IMR-90 (cell line): ENCODE measurements around the gene ME3. TPM values are rescaled to one million over a fixed set of nuclear protein-coding genes. Genes with fewer than 3 reads are reported as not detected.

Experiments used
- ATAC-seq: fragments of 200-7000 bp; cut with Tn5 transposase; 2 replicates; pipeline ENCODE4 v1.9.1; 2020; ENCODE audit warnings: low read depth, mild to moderate bottlenecking, moderate library complexity
- BruUV-seq: library from RNA; stranded (reverse); fragments of 400-500 nt; replicated peaks from 2 replicates; lab custom pipeline; 2021; lab: Mats Ljungman, UMichigan
- CTCF ChIA-PET: fragments of 300-600 bp; formaldehyde crosslinking; extraction: SDS; loops from one replicate; lab custom pipeline; 2021; ENCODE audit warnings: antibody characterized with exemption; lab: Yijun Ruan, JAX
- POLR2A ChIA-PET: fragments of 300-600 bp; sonication (Branson Sonifier 250); formaldehyde crosslinking; loops from one replicate; lab custom pipeline; 2022; ENCODE audit warnings: antibody characterized with exemption; ENCODE audit not compliant: unreplicated experiment; lab: Charles Lee
- DNase-seq: peaks from one replicate; pipeline ENCODE4 v3.0.0; 2013
- H2AFZ ChIP-seq: replicated peaks from 2 replicates; pipeline ENCODE3; 2013; ENCODE audit warnings: low read length, mild to moderate bottlenecking; ENCODE audit not compliant: poor library complexity
- H2AK5ac ChIP-seq: 2 replicates; pipeline ENCODE4 v1.6.1; 2013; ENCODE audit warnings: low read depth, low read length, inconsistent platforms
- H2AK9ac ChIP-seq: replicated peaks from 2 replicates; pipeline ENCODE3; 2013; ENCODE audit warnings: mild to moderate bottlenecking, low read depth, low read length, moderate library complexity; ENCODE audit not compliant: poor library complexity
- H2BK120ac ChIP-seq: 2 replicates; pipeline ENCODE4 v1.6.1; 2013; ENCODE audit warnings: low read depth, low read length, inconsistent platforms
- H2BK15ac ChIP-seq: 3 replicates; pipeline ENCODE4 v1.6.1; 2013; ENCODE audit warnings: low read depth, low read length, inconsistent platforms
- H2BK20ac ChIP-seq: 2 replicates; pipeline ENCODE4 v1.6.1; 2013; ENCODE audit warnings: low read depth, mild to moderate bottlenecking, inconsistent platforms, low read length, moderate library complexity
- H2BK5ac ChIP-seq: 2 replicates; pipeline ENCODE4 v1.6.1; 2013; ENCODE audit warnings: mild to moderate bottlenecking, low read depth, low read length, inconsistent platforms; ENCODE audit not compliant: poor library complexity, severe bottlenecking
- H3K14ac ChIP-seq: replicated peaks from 2 replicates; pipeline ENCODE4 v1.6.1; 2013; ENCODE audit warnings: low read depth, low read length, inconsistent platforms
- H3K18ac ChIP-seq: 2 replicates; pipeline ENCODE4 v1.6.1; 2013; ENCODE audit warnings: low read depth, low read length, control low read depth
- H3K23ac ChIP-seq: 2 replicates; pipeline ENCODE4 v1.6.1; 2013; ENCODE audit warnings: low read depth, low read length, inconsistent platforms
- H3K27ac ChIP-seq: 2 replicates; pipeline ENCODE4 v1.5.1; 2013; ENCODE audit warnings: mild to moderate bottlenecking, control low read depth, low read length; ENCODE audit not compliant: insufficient read depth
- H3K27me3 ChIP-seq: 2 replicates; pipeline ENCODE4 v1.6.1; 2013; ENCODE audit warnings: low read length; ENCODE audit not compliant: control insufficient read depth, insufficient read depth
- H3K36me3 ChIP-seq: 2 replicates; pipeline ENCODE4 v1.6.1; 2013; ENCODE audit warnings: low read length, mixed read lengths; ENCODE audit not compliant: control insufficient read depth, insufficient read depth
- H3K4ac ChIP-seq: 2 replicates; pipeline ENCODE4 v1.6.1; 2013; ENCODE audit warnings: low read depth, low read length, inconsistent platforms
- H3K4me1 ChIP-seq: 2 replicates; pipeline ENCODE4 v1.6.1; 2013; ENCODE audit warnings: low read length, mixed read lengths; ENCODE audit not compliant: control insufficient read depth, insufficient read depth
- H3K4me2 ChIP-seq: 2 replicates; pipeline ENCODE4 v1.6.1; 2013; ENCODE audit warnings: low read depth, mild to moderate bottlenecking, control low read depth, low read length, moderate library complexity
- H3K4me3 ChIP-seq: 2 replicates; pipeline ENCODE4 v1.5.1; 2013; ENCODE audit warnings: low read depth, mild to moderate bottlenecking, control low read depth, low read length, moderate library complexity; ENCODE audit not compliant: insufficient read depth
- H3K56ac ChIP-seq: 2 replicates; pipeline ENCODE4 v1.6.1; 2013; ENCODE audit warnings: low read length, inconsistent platforms; ENCODE audit not compliant: insufficient read depth; ENCODE audit errors: extremely low read depth
- H3K79me1 ChIP-seq, 2 experiments: 2 replicates each; pipeline ENCODE4 v1.6.1; 2013; ENCODE audit warnings: low read length in 2 of 2, inconsistent platforms in 1 of 2, low read depth in 1 of 2
- H3K9ac ChIP-seq: 2 replicates; pipeline ENCODE4 v1.6.1; 2013; ENCODE audit warnings: low read depth, low read length, control low read depth
- H3K9me1 ChIP-seq: 2 replicates; pipeline ENCODE4 v1.6.1; 2013; ENCODE audit warnings: low read length, inconsistent platforms; ENCODE audit not compliant: insufficient read depth
- H3K9me3 ChIP-seq: 2 replicates; pipeline ENCODE4 v1.6.1; 2013; ENCODE audit warnings: low read length; ENCODE audit not compliant: control insufficient read depth, insufficient read depth
- H4K20me1 ChIP-seq: 2 replicates; pipeline ENCODE4 v1.6.1; 2013; ENCODE audit warnings: low read length, inconsistent platforms; ENCODE audit not compliant: insufficient read depth
- H4K5ac ChIP-seq: 2 replicates; pipeline ENCODE4 v1.6.1; 2013; ENCODE audit warnings: mild to moderate bottlenecking, low read depth, low read length, control low read depth
- H4K8ac ChIP-seq, 2 experiments: 2 replicates each; pipeline ENCODE4 v1.6.1; 2013; ENCODE audit warnings: low read depth in 2 of 2, low read length in 2 of 2, control low read depth in 1 of 2, inconsistent platforms in 1 of 2
- H4K91ac ChIP-seq: 2 replicates; pipeline ENCODE4 v1.6.1; 2013; ENCODE audit warnings: low read depth, low read length, inconsistent platforms; ENCODE audit not compliant: insufficient read depth
- BHLHE40 ChIP-seq: fragments of 150-350 bp; IDR thresholded peaks from 2 replicates; pipeline ENCODE4 v1.6.1; 2016; ENCODE audit warnings: mild to moderate bottlenecking, low read depth, low read length
- CEBPB ChIP-seq: IDR thresholded peaks from 2 replicates; pipeline ENCODE4 v1.6.1; 2012; ENCODE audit warnings: low read depth, low read length, improper control_type of control experiment
- CHD1 ChIP-seq: IDR thresholded peaks from 2 replicates; pipeline ENCODE4 v1.6.1; 2012; ENCODE audit warnings: low read depth, low read length, improper control_type of control experiment
- CTCF ChIP-seq: conservative IDR thresholded peaks from 2 replicates; pipeline ENCODE4 v1.5.1; 2012; ENCODE audit warnings: mild to moderate bottlenecking, low read depth, low read length, improper control_type of control experiment
- ELK1 ChIP-seq: fragments of 150-350 bp; IDR thresholded peaks from 2 replicates; pipeline ENCODE4 v1.6.1; 2016; ENCODE audit warnings: low read depth, mild to moderate bottlenecking, low read length, moderate library complexity, borderline replicate concordance
- FOS ChIP-seq: fragments of 150-350 bp; IDR thresholded peaks from 2 replicates; pipeline ENCODE4 v1.6.1; 2016; ENCODE audit warnings: low read depth, low read length
- MAZ ChIP-seq: IDR thresholded peaks from 2 replicates; pipeline ENCODE4 v1.6.1; 2012; ENCODE audit warnings: low read depth, mild to moderate bottlenecking, low read length, improper control_type of control experiment, moderate library complexity, borderline replicate concordance
- RAD21 ChIP-seq: IDR thresholded peaks from 2 replicates; pipeline ENCODE4 v1.6.1; 2012; ENCODE audit warnings: low read length, improper control_type of control experiment
- RCOR1 ChIP-seq: IDR thresholded peaks from 2 replicates; pipeline ENCODE4 v1.6.1; 2012; ENCODE audit warnings: mild to moderate bottlenecking, low read length, improper control_type of control experiment; ENCODE audit not compliant: insufficient replicate concordance
- RFX5 ChIP-seq: IDR thresholded peaks from 2 replicates; pipeline ENCODE4 v1.8.0; 2012; ENCODE audit warnings: low read depth, mild to moderate bottlenecking, low read length, moderate library complexity
- USF2 ChIP-seq: fragments of 150-350 bp; IDR thresholded peaks from 2 replicates; pipeline ENCODE4 v1.6.1; 2017; ENCODE audit warnings: mild to moderate bottlenecking, antibody characterized with exemption, low read length, low read depth
- WGBS, 2 experiments: methylation state at CpG; one replicate each; pipeline versions ENCODE4 v1.1.5 to v1.1.7; 2013; ENCODE audit warnings: missing lambda C conversion rate in 2 of 2; ENCODE audit not compliant: insufficient read length in 1 of 2; ENCODE audit errors: extremely low coverage in 2 of 2; 5-methylcytosine and 5-hydroxymethylcytosine counted together
- dilution Hi-C: fragments of 300-500 bp; cut with HindIII; formaldehyde crosslinking; loops from one replicate; pipeline ENCODE4 v1.14.3; 2018; ENCODE audit warnings: low sequenced_read_pairs; ENCODE audit not compliant: unreplicated experiment
- in situ Hi-C: fragments of 300-500 bp; cut with MboI; formaldehyde crosslinking; loops from 3 replicates; pipeline ENCODE4 v1.14.3; 2019; ENCODE audit warnings: low sequenced_read_pairs, inconsistent platforms, mixed read lengths
- intact Hi-C: fragments of 100-400 bp; cut with micrococcal nuclease; formaldehyde crosslinking; loops from 2 replicates; pipeline ENCODE4 v1.10.0; 2022
- polyA plus RNA-seq, 3 experiments: library from polyadenylated mRNA; depleted of rRNA; stranded (reverse); fragments of >200 nt; gene quantifications; 2 replicates each; pipeline ENCODE4 v1.2.3, GENCODE V29; 2012; ENCODE audit warnings: low replicate concordance in 1 of 3
- total RNA-seq: library from RNA; depleted of rRNA; stranded (reverse); fragments of >200 nt; gene quantifications from 2 replicates; pipeline ENCODE4 v1.2.3, GENCODE V29; 2012

ME3 gene
- total and polyA plus RNA-seq, 2 of the 4 experiments (the other 2 are of a cell fraction), result 7.8 to 9.0 TPM

GRCh38 chr11:86641537-86642261 is 30.7 kb downstream of the ME3 start:
- Histone ChIP-seq H4K20me1 (no peaks in the 10 kb centered on the region), H3K27ac (no peak overlapping the region), H3K18ac (no peak overlapping the region), H3K4me2 (no peak overlapping the region), H2BK20ac (no peak overlapping the region), H3K36me3 (no peaks in the 10 kb centered on the region), H3K56ac (no peak overlapping the region), H2BK5ac (no peak overlapping the region), H3K23ac (no peak overlapping the region), H4K8ac (no peak overlapping the region), H3K4me3 (no peak overlapping the region), H3K9me1 (peaks cover 10% of the 10 kb centered on the region), H2BK120ac (no peak overlapping the region), H3K27me3 (no peaks in the 10 kb centered on the region), H2AK5ac (no peak overlapping the region), H2AK9ac (no peak overlapping the region), H3K9me3 (no peaks in the 10 kb centered on the region), H3K4ac (no peak overlapping the region), H4K5ac (no peak overlapping the region), H3K14ac (no peak overlapping the region), H3K9ac (no peak overlapping the region), H3K4me1 (peaks cover 28% of the 10 kb centered on the region), H4K91ac (no peak overlapping the region), H2AFZ (no peak overlapping the region), H2BK15ac (no peak overlapping the region), H3K79me1 (peaks cover 4 to 32% of the 10 kb centered on the region in 2 experiments)
- CTCF ChIA-PET, result interaction anchor here (0.9 to 1.8 kb wide), 3 partner anchors 20 to 137 kb away, joined by 3 read pairs; no protein-coding TSS in a partner anchor
- intact Hi-C loops (no loop called here), dilution Hi-C loops (no loop called here), in situ Hi-C loops (no loop called here)
- no peak for DNase-seq
- WGBS, 2 experiments, result no CpG with 5 or more reads among the region's 1 CpG
- no peak for ATAC-seq
- BruUV-seq, result no TSS peak
- TF ChIP-seq ELK1 (no peak), RAD21 (no peak), RCOR1 (no peak), FOS (no peak), CEBPB (no peak), MAZ (no peak), USF2 (no peak), RFX5 (no peak), CTCF (no peak), CHD1 (no peak), BHLHE40 (no peak)
- POLR2A ChIA-PET, result interaction anchor here (1.0 kb wide), 1 partner anchor 51 kb away, joined by 3 read pairs; no protein-coding TSS in a partner anchor
